Type B pancreatic cell (in vitro differentiated cells): ENCODE results near the gene SCYL2. TPM values are rescaled to one million over a fixed set of nuclear protein-coding genes. Genes with fewer than 3 reads are reported as not detected.
"Not testable (repeated sequence)": the region's sequence is repeated elsewhere in the genome, so short reads cannot be mapped to it uniquely, and the experiment has no call there.

Experiments used
- DNase-seq: peaks from one replicate; pipeline ENCODE4 v3.0.0; 2021; ENCODE audit warnings: mixed read lengths; ENCODE audit not compliant: unreplicated experiment; ENCODE audit errors: extremely low spot score
- H3K27ac Mint-ChIP-seq: 2 replicates; pipeline ENCODE4 v1.8.0; 2021; ENCODE audit warnings: mild to moderate bottlenecking, mixed read lengths
- H3K27me3 Mint-ChIP-seq: 2 replicates; pipeline ENCODE4 v1.8.0; 2021; ENCODE audit warnings: mixed read lengths
- H3K36me3 Mint-ChIP-seq: 2 replicates; pipeline ENCODE4 v1.8.0; 2021; ENCODE audit warnings: mixed read lengths
- H3K4me1 Mint-ChIP-seq: one replicate; pipeline ENCODE4 v1.8.0; 2021; ENCODE audit warnings: mixed read lengths; ENCODE audit not compliant: unreplicated experiment
- H3K4me3 Mint-ChIP-seq: 2 replicates; pipeline ENCODE4 v1.8.0; 2021; ENCODE audit warnings: mild to moderate bottlenecking, mixed read lengths
- H3K9me3 Mint-ChIP-seq: 2 replicates; pipeline ENCODE4 v1.8.0; 2021; ENCODE audit warnings: mixed read lengths
- CTCF ChIP-seq: fragments of 200-600 bp; sonication (generic); conservative IDR thresholded peaks from 2 replicates; pipeline ENCODE4 v1.5.0; 2021; ENCODE audit warnings: antibody characterized with exemption, mild to moderate bottlenecking
- long read RNA-seq: library from polyadenylated mRNA; unstranded; transcript quantifications from one replicate; pipeline ENCODE4 v2.0.0, GENCODE V29; 2020
- total RNA-seq: library from RNA; stranded (reverse); gene quantifications from 2 replicates; pipeline ENCODE4 v1.2.1, GENCODE V29; 2021; ENCODE audit warnings: low replicate concordance

SCYL2 gene
- total RNA-seq, result 53.9 and 61.3 TPM in 2 replicates
- long read RNA-seq, transcript SCYL2-207 (17 exons, 2,328 nt), result major isoform, 9 of 40 reads
- long read RNA-seq, partial matches to known transcripts, result 14 of 40 reads
- long read RNA-seq, other reads (novel, unspliced or antisense), result 17 of 40 reads

GRCh38 chr12:100266835-100267602 is at the start of gene SCYL2, which contains the start of gene DEPDC4:
Gene SCYL2 (plus strand): TSS chr12:100267177. CDS start chr12:100282971, 15,794 bp downstream.
Gene DEPDC4 (minus strand): TSS chr12:100267079. CDS start chr12:100267076, 3 bp downstream.
- Mint-ChIP-seq H3K4me3 (peak within 1 kb of the TSS; percentile 100), H3K4me1 (peaks cover 19% of the 10 kb centered on the region), H3K9me3 (no peaks in the 10 kb centered on the region), H3K27me3 (no peaks in the 10 kb centered on the region), H3K27ac (peak within 1 kb of the TSS; percentile 99), H3K36me3 (no peaks in the 10 kb centered on the region)
- TF ChIP-seq CTCF, result no peak
- DNase-seq, result peak; percentile 94

DNA sequence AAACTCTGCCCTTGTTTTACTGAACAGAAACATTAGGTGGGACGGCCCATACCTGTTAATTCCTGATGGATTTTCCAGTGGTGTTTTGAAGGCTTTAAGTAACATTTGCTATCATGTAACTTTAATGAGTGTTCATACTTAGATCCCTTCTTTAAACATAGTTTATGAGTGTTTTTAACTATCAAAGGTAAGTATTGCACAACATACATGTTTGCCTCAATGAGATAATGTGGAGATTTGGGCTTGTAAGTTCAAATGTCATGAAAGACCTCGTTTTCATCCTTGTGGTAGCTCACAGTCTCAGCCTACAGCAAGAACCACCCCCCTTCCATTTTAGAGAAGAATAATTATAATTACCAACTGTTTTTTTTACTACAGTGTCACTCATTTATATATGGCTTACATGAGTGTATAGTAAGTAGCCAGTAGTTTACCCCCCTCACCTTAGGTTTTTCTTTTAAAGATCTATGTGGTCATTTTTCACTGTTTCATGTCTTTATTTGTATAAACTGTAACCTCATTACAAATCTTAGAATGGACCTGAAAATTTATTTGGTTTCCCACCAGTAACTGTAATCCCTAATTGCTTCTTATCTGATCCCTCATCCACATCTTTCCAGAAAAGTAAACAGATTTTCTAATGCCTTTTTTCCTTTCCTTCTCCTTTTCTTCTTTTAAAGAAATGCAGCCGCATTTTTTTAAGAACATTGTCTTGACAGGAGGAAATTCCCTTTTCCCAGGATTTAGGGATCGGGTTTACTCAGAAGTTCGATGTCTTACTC is 47.5 kb upstream of the SCYL2 start:
- H3K36me3 Mint-ChIP-seq, result peaks cover 18% of the 10 kb centered on the region
- H3K27ac Mint-ChIP-seq, result no peak overlapping the region
- TF ChIP-seq CTCF, result no peak
- no peaks in the 10 kb centered on the region for H3K27me3 Mint-ChIP-seq
- no peaks in the 10 kb centered on the region for H3K9me3 Mint-ChIP-seq
- no peaks in the 10 kb centered on the region for H3K4me1 Mint-ChIP-seq
- H3K4me3 Mint-ChIP-seq, result no peak overlapping the region
- DNase-seq, result no peak

- H3K4me1 Mint-ChIP-seq, result no peaks in the 10 kb centered on the region
- no peak for TF ChIP-seq CTCF
- H3K9me3 Mint-ChIP-seq, result no peaks in the 10 kb centered on the region
- no peak overlapping the region for H3K4me3 Mint-ChIP-seq
- DNase-seq, result no peak
- no peaks in the 10 kb centered on the region for H3K27me3 Mint-ChIP-seq
- H3K27ac Mint-ChIP-seq, result no peak overlapping the region
- peaks cover 22% of the 10 kb centered on the region for H3K36me3 Mint-ChIP-seq
These were observed 45.5 kb upstream of the SCYL2 start for GRCh38 chr12:100221523-100221922.

DNA sequence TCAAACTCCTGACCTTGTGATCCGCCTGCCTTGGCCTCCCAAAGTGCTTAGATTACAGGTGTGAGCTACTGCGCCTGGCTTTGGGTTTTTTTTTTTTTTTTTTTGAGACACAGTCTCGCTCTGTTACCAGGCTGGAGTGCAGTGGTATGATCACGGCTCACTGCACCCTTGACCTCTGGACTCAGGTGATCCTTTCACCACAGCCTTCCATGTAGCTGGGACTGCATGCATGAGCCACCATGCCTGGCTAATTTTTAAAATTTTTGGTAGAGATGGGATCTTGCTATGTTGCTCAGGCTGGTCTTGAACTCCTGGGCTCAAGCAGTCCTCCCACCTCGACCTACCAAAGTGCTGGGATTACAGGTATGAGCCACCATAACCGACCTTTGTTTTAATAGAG is 44.8 kb upstream of the SCYL2 start:
- not testable (repeated sequence) for H3K4me1 Mint-ChIP-seq, H3K27me3 Mint-ChIP-seq, H3K27ac Mint-ChIP-seq, DNase-seq, H3K9me3 Mint-ChIP-seq, H3K4me3 Mint-ChIP-seq
- H3K36me3 Mint-ChIP-seq, result peaks cover 22% of the 10 kb centered on the region

GRCh38 chr12:100225491-100225890 is 41.5 kb upstream of the SCYL2 start:
- no peak for DNase-seq
- H3K4me3 Mint-ChIP-seq, result no peak overlapping the region
- peaks cover 5% of the 10 kb centered on the region for H3K4me1 Mint-ChIP-seq
- H3K36me3 Mint-ChIP-seq, result peaks cover 17% of the 10 kb centered on the region
- H3K9me3 Mint-ChIP-seq, result no peaks in the 10 kb centered on the region
- no peak for TF ChIP-seq CTCF
- no peak overlapping the region for H3K27ac Mint-ChIP-seq
- H3K27me3 Mint-ChIP-seq, result no peaks in the 10 kb centered on the region
